DOHH2 (cell line): ENCODE results near the gene PPEF2.

Source experiments
- EZH2phosphoT487 ChIP-seq: fragments of 200-600 bp; sonication (generic); IDR thresholded peaks from 2 replicates; pipeline ENCODE4 v1.6.1; 2017; ENCODE audit warnings: borderline replicate concordance, mild to moderate bottlenecking, antibody characterized with exemption, low read length, moderate library complexity, mixed read lengths
- TF ChIP-seq, protein P1 (sequence below): fragments of 200-600 bp; sonication (generic); IDR thresholded peaks from one replicate; pipeline ENCODE4 v1.5.1; 2014; ENCODE audit warnings: antibody characterized with exemption, mild to moderate bottlenecking, low read depth, low read length; ENCODE audit not compliant: poor library complexity, severe bottlenecking

DNA sequence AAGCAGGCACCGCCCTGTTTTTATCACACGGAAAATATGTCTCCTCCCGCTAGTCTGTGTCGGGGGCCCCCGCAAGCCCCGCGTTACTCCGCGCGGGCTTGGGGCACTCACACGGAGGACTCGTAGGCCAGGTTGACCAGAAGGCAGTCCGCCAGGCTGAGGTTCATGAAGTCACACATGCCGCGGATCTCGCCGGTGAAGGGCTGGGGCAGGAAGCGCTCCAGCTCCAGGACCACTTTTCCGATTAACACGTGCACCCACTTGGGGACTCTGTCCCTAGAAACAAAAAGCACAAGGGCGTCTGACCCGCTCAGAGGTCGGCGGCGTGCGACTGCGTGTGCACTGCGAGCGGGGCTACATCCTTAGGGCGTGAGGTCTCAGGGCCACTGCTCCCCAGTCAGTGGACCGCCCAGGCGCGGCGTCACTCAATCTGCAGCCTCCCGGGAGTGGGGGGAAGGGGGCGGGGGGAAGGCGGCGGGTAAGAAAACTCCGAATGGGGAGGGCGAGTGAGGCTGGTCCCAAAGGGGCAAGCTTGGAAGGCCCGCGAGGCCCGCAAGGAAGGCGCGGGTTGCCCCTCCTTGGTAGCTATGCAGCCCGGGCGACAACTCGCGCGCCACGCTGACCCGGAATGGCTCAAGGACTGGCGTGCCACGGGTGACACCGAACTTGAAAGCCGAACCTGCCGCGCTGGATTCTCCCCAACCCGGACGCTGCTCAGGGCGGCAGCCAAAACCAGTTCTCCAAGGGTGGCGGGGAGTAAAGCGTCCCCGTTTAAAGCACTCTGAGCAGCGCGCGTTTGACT lies 37.8 kb upstream of the PPEF2 start:
- TF ChIP-seq, protein P1, sequence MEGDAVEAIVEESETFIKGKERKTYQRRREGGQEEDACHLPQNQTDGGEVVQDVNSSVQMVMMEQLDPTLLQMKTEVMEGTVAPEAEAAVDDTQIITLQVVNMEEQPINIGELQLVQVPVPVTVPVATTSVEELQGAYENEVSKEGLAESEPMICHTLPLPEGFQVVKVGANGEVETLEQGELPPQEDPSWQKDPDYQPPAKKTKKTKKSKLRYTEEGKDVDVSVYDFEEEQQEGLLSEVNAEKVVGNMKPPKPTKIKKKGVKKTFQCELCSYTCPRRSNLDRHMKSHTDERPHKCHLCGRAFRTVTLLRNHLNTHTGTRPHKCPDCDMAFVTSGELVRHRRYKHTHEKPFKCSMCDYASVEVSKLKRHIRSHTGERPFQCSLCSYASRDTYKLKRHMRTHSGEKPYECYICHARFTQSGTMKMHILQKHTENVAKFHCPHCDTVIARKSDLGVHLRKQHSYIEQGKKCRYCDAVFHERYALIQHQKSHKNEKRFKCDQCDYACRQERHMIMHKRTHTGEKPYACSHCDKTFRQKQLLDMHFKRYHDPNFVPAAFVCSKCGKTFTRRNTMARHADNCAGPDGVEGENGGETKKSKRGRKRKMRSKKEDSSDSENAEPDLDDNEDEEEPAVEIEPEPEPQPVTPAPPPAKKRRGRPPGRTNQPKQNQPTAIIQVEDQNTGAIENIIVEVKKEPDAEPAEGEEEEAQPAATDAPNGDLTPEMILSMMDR, result no peak
- TF ChIP-seq EZH2phosphoT487, result no peak
